SU-DHL-6 (cell line): ENCODE results near the gene MARCKSL1.

Experiments
- EZH2phosphoT487 ChIP-seq: fragments of 200-600 bp; sonication (generic), shearing (Covaris generic); conservative IDR thresholded peaks from 2 replicates; pipeline ENCODE4 v1.6.1; 2018; ENCODE audit warnings: mild to moderate bottlenecking, antibody characterized with exemption, low read length, moderate library complexity, mixed read lengths
- TF ChIP-seq, protein P1 (sequence below): fragments of 200-600 bp; sonication (generic); IDR thresholded peaks from one replicate; pipeline ENCODE4 v1.5.1; 2017; ENCODE audit warnings: antibody characterized with exemption, mild to moderate bottlenecking, low read length, moderate library complexity; ENCODE audit not compliant: insufficient read depth, poor library complexity, severe bottlenecking

GRCh38 chr1:32373996-32374592, 38.1 kb upstream of the MARCKSL1 start:
- TF ChIP-seq, protein P1, sequence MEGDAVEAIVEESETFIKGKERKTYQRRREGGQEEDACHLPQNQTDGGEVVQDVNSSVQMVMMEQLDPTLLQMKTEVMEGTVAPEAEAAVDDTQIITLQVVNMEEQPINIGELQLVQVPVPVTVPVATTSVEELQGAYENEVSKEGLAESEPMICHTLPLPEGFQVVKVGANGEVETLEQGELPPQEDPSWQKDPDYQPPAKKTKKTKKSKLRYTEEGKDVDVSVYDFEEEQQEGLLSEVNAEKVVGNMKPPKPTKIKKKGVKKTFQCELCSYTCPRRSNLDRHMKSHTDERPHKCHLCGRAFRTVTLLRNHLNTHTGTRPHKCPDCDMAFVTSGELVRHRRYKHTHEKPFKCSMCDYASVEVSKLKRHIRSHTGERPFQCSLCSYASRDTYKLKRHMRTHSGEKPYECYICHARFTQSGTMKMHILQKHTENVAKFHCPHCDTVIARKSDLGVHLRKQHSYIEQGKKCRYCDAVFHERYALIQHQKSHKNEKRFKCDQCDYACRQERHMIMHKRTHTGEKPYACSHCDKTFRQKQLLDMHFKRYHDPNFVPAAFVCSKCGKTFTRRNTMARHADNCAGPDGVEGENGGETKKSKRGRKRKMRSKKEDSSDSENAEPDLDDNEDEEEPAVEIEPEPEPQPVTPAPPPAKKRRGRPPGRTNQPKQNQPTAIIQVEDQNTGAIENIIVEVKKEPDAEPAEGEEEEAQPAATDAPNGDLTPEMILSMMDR, result no peak
- no peak for TF ChIP-seq EZH2phosphoT487
